ENCODE data around the gene RXRA.

The RXRA gene

GRCh38 chr9:134477342-134477925 is 151.2 kb downstream of the RXRA start:
- Histone ChIP-seq H3K4me1 (ENCODE audit: control insufficient read depth, insufficient read depth, low read length) (no peaks in the 10 kb centered on the region), H3K4me3 (ENCODE audit: low read depth, low read length) (no peak overlapping the region), H3K36me3 (ENCODE audit: control insufficient read depth in 2 of 2, insufficient read depth in 1 of 2, low read length in 2 of 2) (no peaks in the 10 kb centered on the region), H3K9me3 (ENCODE audit: control insufficient read depth, insufficient read depth, low read depth, low read length) (no peaks in the 10 kb centered on the region), H3K27ac (ENCODE audit: extremely low read depth, low read depth, low read length) (no peak overlapping the region)
- TF ChIP-seq ZFP3 (tag by site-specific recombination; IDR thresholded peaks at IDR 0.05; ENCODE audit: low read depth): no peak
- TF ChIP-seq ZNF280D (tag by site-specific recombination; IDR thresholded peaks at IDR 0.05): no peak
- no peak for TF ChIP-seq ZNF530 (tag by site-specific recombination; IDR thresholded peaks at IDR 0.05; ENCODE audit: low read depth)
- TF ChIP-seq ZNF426 (tag by site-specific recombination; IDR thresholded peaks at IDR 0.05): no peak
- no peak for TF ChIP-seq ZBTB20 (tag by site-specific recombination; IDR thresholded peaks at IDR 0.05)
- no peak for TF ChIP-seq SCRT1 (tag by site-specific recombination; IDR thresholded peaks at IDR 0.05; ENCODE audit: borderline replicate concordance)
- TF ChIP-seq ZNF600 (tag by site-specific recombination; IDR thresholded peaks at IDR 0.05): no peak
- no peak for TF ChIP-seq ZNF660 (tag by site-specific recombination; IDR thresholded peaks at IDR 0.05)
- TF ChIP-seq ZNF792 (tag by site-specific recombination; IDR thresholded peaks at IDR 0.05): no peak
- no peak for TF ChIP-seq ZNF664 (tag by site-specific recombination; IDR thresholded peaks at IDR 0.05)
- TF ChIP-seq ZNF211 (tag by site-specific recombination; IDR thresholded peaks at IDR 0.05; ENCODE audit: low read depth): no peak
- TF ChIP-seq ZNF658 (tag by site-specific recombination; IDR thresholded peaks at IDR 0.05): no peak
- TF ChIP-seq ZBTB21 (tag by site-specific recombination; IDR thresholded peaks at IDR 0.05): no peak
- TF ChIP-seq BCL6B (tag by site-specific recombination; IDR thresholded peaks at IDR 0.05): no peak
- TF ChIP-seq ZNF311 (tag by site-specific recombination; IDR thresholded peaks at IDR 0.05; ENCODE audit: borderline replicate concordance): no peak
- no peak for TF ChIP-seq ZNF529 (tag by site-specific recombination; IDR thresholded peaks at IDR 0.05; ENCODE audit: insufficient replicate concordance)
- TF ChIP-seq ZNF37A (tag by site-specific recombination; IDR thresholded peaks at IDR 0.05): no peak
- POLR2A ChIA-PET: no interaction called here
- CTCF ChIA-PET: interaction anchor here (0.6 kb wide), 2 partner anchors 32 to 733 kb away, joined by 3 read pairs; no protein-coding TSS in a partner anchor

- CTCF ChIA-PET: no interaction called here
- H3K4me3 ChIP-seq (ENCODE audit: low read depth, low read length): no peak overlapping the region
- POLR2A ChIA-PET: no interaction called here
- no peaks in the 10 kb centered on the region for H3K9me3 ChIP-seq (ENCODE audit: control insufficient read depth, insufficient read depth, low read depth, low read length)
- H3K36me3 ChIP-seq (ENCODE audit: control insufficient read depth in 2 of 2, insufficient read depth in 1 of 2, low read length in 2 of 2): no peaks in the 10 kb centered on the region
- H3K27ac ChIP-seq (ENCODE audit: extremely low read depth, low read depth, low read length): no peak overlapping the region
- H3K4me1 ChIP-seq (ENCODE audit: control insufficient read depth, insufficient read depth, low read length): no peaks in the 10 kb centered on the region
- no peak for TF ChIP-seq SP2 (tag by site-specific recombination; IDR thresholded peaks at IDR 0.05)
- TF ChIP-seq ZNF146 (tag by site-specific recombination; IDR thresholded peaks at IDR 0.05): no peak
- no peak for TF ChIP-seq ZBTB49 (tag by site-specific recombination; IDR thresholded peaks at IDR 0.05; ENCODE audit: low read depth)
Measured at GRCh38 chr9:134477927-134478326, 151.7 kb downstream of the RXRA start.

Data from HEK293 (cell line).